SKM-1 treated with dmso at 0.1 percent for 144 hours (cell line): Measurements from ENCODE around the gene ATXN7L2.

Experiments used
- DNase-seq: peaks from one replicate; lab custom pipeline; 2025; ENCODE audit not compliant: unreplicated experiment; lab: John Stamatoyannopoulos, UW

Gene ATXN7L2

DNA sequence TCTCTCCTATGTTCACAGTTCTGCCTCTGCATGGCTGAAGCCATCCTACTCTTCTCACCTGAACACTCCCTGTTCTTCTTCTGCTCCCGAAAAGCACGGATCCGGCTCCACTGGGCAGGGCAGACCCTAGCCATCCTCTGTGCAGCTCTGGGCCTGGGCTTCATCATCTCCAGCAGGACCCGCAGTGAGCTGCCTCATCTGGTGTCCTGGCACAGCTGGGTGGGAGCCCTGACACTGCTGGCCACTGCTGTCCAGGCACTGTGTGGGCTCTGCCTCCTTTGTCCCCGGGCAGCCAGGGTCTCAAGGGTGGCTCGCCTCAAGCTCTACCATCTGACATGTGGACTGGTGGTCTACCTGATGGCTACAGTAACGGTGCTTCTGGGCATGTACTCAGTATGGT is 12.0 kb downstream of the ATXN7L2 start:
- no peak for DNase-seq

DNA sequence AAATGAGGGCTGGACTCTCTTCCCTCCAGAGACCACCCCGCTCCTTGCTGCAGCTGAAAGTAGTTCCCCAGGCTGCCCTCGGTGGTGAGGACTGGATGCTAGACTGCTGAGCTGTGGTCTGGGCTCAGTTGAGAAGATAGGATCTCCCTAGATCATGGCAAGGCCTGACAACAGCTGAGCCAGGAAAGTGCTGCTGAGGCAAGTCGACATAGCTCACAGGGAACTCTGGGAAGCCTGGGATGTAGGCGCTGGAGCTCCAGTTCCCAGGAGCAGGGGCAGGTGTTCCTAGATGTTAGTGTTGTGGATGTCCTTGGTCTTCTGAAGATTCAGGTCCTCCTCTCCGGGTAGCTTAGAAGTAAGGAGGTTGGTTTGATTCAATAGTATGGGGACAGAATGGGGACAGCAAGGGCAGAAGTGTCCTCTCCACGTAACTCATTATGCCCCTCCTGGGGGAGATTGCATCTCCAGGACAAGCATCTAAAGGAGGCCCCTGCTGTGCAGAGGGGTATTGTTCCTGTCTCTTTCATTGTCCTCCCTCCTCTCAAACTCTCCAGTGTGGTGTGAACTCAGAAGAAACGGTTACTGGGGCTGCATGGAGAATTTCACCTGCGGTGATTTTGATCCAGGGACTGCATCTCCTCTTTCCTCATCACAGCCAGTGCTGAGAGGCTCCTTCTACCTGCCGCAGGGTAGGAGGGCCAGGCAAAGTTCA is 13.9 kb downstream of the ATXN7L2 start:
- DNase-seq = no peak

DNA sequence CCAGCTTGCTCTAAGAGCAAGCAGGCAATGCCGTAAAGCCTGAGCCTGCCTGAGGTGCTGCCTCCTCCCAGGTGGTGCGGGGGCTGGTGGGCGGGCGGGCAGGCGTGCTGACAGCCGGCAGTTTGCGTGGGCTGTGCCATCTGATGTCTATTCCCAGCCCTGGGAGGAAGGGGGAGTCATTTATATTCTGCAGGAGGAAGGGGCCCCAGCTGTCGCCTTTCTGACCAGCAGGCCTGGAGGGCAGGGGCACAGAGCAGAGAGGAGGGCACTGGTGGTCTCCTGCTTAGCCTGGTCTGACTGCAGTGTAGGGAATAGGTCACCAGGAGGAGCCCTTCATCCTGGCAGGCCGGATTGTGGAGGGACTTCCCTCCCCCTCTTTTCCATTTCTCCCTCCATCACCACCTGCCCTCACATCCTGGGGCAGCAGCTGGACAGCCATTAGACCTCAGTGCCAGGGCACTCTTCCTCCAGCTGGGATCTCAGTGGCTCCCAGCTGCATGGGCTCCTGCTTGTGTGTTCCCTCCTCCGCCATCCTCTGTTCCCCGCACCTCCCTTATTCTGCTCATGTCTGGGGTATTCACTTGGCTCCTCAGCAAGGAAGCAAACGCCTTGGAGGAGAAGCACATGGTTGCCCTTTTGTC is 14.6 kb downstream of the ATXN7L2 start:
- DNase-seq = no peak

DNA sequence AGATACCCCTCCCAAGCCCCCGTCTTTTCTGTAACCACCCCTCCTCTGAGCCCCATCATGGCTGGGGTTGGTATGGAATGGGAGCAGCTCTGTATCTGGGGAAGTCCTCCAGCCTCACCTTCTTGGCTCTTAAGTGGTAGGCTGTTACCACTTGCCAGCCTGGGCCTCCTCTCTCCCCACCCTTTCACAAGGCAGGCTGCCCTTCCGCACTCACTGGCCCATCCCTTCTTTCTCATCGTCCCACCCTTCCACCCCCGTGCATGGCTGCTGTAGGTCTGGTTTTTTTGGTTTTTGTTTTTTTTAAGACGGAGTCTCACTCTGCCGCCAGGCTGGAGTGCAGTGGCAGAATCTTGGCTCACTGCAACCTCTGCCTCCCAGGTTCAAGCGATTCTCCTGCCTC is 15.4 kb downstream of the ATXN7L2 start:
- DNase-seq = no peak

DNA sequence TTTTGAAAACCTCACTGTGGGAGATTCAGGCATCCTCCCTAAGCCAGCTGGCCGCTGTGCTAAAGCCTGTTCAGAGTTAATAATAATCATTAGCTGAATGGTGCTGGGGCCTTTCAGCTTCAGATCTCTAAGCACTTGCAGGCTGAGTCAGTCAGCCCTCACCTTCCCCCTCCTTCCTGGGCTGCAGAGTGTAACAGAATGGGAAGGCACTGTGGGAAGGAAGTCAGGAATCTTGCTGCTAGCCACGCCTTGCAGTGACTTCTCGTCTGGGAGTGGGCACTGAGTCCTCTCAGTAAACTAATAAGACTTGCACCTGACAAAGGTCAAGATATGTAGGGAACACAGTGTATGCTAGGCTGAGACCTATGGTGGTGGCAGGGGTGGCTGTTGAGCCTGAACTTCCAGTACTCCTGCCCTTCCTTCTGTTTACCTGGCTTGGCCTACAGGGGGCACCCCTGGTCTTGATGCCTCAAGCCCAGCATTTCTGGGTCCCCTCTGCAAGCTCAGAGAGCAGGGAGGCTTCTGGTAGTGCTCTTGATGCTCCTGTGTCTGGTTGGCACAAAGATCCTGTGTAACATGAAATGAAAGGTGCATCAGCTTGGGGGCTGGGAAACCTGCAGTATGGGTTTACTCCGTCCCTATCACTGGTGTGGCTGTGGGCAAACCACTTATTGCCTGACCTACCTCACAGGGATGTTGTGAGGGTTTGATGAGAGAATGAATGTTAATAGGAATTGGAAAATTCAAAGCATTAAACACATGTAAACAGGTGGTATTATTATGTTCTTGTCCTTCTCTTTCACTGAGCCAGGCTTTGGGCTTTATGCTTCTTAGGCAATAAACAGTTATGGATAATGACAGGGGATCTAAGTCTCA is 16.2 kb downstream of the ATXN7L2 start:
- peak; percentile 41 for DNase-seq

DNA sequence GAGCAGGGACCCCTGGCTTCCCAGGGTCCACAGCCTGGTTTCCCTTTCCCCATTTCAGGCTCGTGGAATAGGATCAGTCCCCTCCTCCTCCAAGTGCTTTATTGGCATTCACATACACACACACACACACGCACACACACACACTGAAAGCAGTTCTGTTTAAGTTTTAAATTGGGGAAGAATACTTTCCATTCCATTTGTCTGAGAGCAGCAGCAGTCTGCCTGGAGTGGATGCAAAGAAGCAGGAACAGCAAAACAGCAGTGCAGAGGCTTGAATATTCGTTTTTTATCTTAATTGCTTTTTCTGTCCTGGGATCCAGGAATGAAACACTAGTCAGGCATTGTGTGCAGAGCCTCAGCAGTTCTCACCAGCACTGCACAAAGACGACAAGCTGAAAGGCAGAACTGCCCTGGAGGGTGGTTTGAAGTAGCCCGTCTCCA is 17.3 kb downstream of the ATXN7L2 start:
- no peak for DNase-seq

DNA sequence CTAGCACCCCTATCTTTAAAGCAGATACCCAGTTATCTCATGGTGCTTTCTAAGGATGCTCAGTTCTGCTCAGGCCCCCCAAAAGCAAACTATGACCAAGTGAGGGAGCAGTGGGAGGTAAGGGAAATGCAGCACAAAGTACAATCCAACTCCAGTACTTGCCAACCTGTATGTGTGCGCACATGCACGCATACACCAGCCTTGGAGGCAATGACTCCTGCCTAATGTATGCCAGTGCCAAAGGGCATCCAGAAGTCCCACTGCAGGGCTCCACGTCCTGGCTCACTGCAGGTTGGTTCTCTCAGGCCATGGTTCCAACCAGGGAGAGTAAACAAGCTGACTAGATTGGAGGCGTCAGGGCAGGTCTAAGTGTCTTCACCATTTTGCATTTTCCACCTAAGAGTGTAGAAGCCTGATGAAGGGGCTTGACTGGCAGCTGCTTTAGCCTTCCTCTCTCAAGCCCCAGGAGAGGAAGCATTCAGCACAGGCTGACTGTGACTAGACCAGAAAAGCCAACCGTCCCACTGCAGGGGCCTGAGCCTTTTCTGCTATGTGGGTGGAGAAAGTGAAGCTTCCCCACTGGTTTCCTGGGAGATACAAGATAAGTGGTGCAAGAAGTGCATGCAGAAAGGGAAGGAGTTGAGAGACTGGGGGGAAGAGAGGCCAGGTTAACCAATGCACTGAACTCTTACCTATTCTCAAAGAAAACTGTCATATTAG is 18.1 kb downstream of the ATXN7L2 start:
- DNase-seq = peak; percentile 73

DNA sequence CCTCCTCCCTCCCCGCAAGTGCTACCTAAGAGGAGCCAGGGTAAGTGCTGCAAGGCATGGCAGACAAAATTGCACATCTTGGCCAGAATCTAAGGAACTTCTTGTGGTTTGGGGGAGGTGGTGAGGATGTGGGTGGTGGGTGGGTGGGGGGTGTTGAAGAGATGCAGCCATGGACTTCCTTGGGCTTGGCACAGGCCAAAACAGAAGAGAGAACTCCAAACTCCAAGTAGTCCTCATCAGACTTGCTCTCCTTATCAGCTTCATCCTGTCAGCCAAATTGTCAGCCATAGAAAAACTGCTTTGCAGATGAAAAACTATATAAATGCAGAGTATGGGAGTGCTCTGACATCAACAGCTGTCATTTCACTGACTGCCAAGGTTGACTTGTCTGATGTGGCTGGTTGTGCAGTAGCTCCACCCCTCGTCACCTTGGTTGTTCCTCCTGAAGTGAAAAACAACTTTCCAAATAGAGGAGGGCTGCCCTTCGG is 18.7 kb downstream of the ATXN7L2 start:
- DNase-seq = no peak

DNA sequence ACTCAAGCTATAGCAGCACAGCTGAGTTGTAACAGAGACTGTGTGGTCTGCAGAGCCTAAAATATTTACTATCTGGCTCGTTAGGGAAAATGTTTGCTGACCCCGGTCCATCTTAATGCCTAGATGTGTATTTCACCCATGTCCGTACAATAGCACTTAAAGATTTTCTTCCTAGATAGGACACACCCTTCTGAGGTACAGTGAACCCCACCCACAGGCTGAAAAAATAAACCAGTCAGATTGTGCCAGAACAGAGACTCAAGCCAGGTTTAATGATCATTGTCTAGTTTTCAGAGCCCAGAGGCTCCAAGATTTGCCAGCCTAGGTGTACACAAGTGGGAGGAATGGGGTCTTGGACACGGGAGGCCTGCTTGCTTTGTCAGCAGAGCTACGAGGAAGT is 20.2 kb downstream of the ATXN7L2 start:
- DNase-seq = no peak

DNA sequence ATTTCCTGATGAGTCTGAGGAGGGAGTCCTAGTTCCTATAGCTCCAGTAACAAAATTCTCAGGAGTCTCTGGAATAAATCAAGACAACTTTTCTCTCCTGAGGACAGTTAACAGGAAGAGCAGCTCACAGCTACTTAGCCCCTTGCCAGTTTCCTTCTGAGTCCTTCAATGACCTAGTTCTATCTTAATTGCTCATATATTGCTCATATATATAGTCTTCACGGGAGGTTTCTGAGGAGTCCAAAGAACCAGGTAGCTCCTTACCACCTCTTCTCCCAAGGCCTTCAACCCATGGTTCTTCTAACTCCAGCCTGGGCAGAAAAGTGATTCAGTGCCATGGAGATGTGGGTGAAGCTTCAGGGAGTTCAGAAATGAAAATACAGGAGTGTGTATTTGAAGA is 21.3 kb downstream of the ATXN7L2 start:
- no peak for DNase-seq

DNA sequence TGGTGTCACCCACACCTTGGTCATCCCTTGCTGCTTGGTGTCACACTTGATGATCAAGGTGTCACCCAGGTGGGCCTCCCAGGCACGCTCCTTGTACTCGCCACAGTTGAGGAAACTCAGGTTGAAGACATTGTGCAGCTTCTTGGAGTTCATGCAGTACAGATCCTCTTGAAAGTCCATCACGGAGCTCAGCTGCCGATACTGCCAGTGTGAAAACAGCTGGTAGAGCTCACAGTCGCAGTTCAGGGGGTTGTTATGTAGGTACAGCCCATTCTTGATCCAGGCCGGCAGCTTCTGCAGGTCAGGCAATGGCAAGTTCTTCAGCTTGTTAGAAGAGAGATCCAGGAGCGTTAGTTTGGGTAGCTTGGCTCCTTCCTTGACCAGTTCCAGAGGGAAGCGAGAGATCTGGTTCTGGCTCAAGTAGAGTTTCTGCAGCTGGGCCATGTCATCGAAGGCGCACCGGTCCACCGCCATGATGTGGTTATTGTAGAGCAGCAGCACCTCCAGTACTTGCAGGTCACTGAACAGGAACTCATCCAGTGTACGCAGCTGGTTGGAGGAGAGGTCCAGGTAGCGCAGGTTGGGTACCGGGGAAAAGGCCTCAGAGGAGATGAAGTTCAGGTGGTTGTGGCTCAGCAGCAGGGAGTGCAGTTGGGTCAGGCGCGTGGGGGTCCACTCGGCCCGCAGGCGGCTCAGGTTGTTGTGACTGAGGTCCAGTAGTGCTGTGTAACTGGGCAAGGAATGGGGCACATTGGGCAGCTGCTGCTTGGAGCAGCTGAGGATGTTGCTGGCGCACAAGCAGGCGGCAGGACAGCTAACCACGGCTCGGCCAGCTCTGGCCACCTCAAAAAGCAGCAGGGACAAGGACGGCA is 24.5 kb downstream of the ATXN7L2 start:
- no peak for DNase-seq

DNA sequence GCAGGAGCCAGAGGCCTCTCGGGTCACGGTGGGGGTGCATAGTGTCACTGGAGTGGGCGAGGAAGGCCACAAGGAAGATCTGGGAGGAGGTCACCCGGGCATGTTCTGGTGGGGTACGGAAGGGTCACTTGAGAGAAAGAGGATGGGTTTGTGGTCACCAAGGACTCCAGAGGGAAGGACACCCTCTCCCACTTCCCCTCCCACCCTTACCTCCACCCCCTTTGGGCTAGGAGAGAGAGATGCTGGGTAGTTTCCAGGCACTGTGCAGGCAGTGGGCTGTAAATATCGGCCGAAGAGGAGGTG is 25.1 kb downstream of the ATXN7L2 start:
- no peak for DNase-seq

DNA sequence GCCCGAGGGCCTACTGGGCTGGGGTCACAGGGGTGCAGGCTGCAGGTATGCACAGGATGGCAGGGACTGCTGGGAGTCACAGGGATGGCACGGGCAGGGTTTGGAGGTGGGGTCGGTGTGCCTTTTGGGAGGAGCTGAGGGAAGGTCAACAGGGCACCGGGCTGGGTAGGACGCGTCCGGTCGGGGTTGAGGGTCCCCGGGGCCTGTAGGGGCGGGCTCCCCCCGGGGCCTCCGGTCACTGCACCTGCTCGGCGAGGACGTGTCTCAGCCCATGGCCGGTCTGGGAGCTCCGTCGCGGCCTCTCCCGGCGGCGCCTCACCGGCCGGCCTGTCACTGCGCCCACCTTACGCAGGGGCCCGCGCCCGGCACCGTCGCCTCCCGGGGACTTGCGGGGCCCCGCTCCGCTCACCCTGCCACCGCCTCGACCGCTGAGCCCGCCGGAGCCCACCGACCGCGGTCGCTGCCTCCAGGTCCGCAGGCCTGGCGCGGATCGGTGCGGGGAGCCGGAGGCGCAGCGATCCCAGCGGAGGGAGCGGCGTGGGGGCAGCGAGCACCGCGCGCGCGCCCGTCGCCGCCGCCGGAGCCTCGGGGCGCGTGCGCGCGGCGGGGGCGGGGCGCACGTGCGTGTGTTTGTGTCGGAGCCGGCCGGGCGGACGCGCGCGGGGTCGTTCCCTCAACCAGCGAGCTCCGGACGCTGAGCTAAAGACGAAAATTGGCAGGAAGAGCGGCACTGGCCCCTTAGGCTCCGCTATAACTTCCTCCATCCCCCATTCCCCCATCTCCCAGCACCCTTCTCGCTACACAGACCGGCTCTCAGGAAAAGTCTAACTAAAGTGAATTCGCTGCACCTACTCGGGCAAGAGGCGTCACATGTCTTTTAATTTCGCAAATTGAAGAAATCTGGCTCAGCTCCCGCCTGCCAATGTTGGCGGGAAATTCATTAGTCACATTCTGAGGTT is 25.8 kb downstream of the ATXN7L2 start, which contains the start of gene AMIGO1:
Gene AMIGO1 (minus strand): TSS at position 552 of the 959 bp plus-strand sequence. CDS start 815 bp downstream, outside the sequence.
- peak; percentile 34 for DNase-seq

DNA sequence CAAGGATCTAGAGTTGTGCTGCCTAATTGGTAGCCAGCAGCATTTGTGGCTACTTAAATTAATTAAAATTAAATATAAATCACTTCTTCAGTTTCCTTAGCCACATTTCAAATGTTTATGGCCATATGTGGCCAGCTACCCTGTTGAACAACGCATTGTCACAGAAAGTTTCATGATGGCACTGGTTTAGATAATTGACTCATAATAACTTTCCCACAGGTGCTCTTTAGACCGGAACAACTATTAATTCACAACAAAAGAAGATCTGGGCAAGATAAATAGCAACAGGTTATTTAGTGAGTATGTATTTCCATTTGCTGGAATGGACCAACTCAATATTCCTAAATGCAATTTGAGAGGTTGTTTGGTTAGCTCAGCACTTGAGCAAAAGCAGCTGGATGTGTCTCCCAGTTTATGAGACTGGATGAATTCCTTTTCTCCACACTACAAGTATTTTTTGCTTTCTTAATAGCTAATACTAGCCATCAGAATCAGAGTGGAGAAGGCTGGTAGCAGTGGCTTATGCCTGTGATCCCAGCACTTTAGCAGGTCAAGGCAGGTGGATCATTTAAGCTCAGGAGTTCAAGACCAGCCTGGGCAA is 29.5 kb downstream of the ATXN7L2 start:
- DNase-seq = no peak

DNA sequence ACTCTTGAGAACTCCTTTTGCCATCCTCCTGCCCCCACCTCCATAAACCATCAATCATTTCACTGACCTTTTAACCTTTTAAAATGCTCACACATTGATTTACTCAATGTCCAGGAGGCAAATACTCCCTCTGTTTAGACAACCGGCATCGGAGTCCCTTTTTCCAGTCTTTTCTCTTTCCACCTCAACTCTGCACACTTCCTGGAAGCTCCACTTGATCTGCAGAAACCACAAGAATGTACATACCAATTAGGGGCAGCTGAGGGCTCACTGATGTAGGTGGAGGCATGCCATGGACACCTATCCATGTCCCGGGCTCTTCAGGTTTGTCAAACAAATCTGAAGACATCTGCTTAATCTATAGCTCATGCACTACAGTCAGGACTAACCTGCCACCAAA is 31.1 kb downstream of the ATXN7L2 start:
- DNase-seq = no peak

DNA sequence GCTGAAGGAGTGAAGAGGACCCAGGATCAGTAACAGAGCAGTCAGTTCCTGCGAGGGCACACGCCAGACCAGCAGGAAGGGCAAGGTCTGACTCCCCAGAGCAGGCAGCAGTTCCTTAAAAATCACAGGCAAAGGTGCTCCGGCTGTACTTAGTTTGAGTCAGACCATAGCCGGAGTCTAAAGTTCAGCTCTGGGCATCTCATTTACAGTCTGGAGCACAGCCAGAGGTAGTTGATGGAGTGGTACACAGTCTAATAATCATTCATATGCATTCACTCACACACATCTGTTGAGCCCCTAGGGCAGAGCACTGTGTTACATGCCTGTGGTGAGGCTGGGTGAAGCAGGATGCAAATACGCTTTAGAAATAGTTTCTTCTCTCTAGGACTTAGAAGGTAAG is 33.2 kb downstream of the ATXN7L2 start:
- no peak for DNase-seq

DNA sequence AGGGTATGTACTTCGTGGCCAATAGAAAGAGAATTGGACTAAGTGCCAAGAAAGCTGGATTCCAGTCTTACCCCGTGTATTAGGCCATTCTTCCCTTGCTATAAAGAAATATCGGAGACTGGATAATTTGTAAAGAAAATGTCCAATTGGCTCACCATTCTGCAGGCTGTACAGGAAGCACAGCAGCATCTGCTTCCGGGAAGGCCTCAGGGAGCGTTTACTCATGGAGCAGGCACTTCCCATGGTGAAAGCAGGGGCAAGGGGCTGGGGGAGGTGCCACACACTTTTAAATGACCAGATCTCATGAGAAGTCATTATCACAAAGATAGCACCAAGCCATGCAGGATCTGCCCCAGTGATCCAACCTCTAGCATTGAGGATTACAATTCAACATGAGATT is 33.6 kb downstream of the ATXN7L2 start:
- no peak for DNase-seq
